MCF 10A (cell line): ENCODE results near the gene LIPH. TPM values are rescaled to one million over a fixed set of nuclear protein-coding genes. Genes with fewer than 3 reads are reported as not detected.

Experiments used
- BruUV-seq: library from RNA; stranded (reverse); fragments of 400-500 nt; replicated peaks from 2 replicates; lab custom pipeline; 2021; lab: Mats Ljungman, UMichigan
- CTCF ChIA-PET: fragments of 300-600 bp; sonication (Branson Sonifier 250); formaldehyde crosslinking; extraction: SDS; loops from one replicate; lab custom pipeline; 2021; ENCODE audit warnings: antibody characterized with exemption, inconsistent platforms; lab: Yijun Ruan, JAX
- POLR2A ChIA-PET: fragments of 300-600, 350-650 bp; sonication (Branson Sonifier 250); formaldehyde crosslinking; extraction: SDS; loops from one replicate; lab custom pipeline; 2020; ENCODE audit warnings: antibody characterized with exemption, inconsistent platforms; lab: Yijun Ruan, JAX
- DNase-seq: peaks from one replicate; pipeline ENCODE4 v3.0.0-alpha.2; 2018; ENCODE audit not compliant: unreplicated experiment
- H3K27ac Mint-ChIP-seq: one replicate; pipeline ENCODE4 v1.8.0; 2022; ENCODE audit warnings: mild to moderate bottlenecking, low read depth, mixed read lengths; ENCODE audit not compliant: unreplicated experiment
- H3K27me3 Mint-ChIP-seq: one replicate; pipeline ENCODE4 v1.8.0; 2022; ENCODE audit warnings: mixed read lengths; ENCODE audit not compliant: insufficient read depth, unreplicated experiment
- H3K36me3 Mint-ChIP-seq: one replicate; pipeline ENCODE4 v1.8.0; 2022; ENCODE audit warnings: mild to moderate bottlenecking, moderate library complexity, mixed read lengths; ENCODE audit not compliant: insufficient read depth, unreplicated experiment
- H3K4me1 Mint-ChIP-seq: one replicate; pipeline ENCODE4 v1.8.0; 2022; ENCODE audit warnings: mixed read lengths; ENCODE audit not compliant: insufficient read depth, unreplicated experiment
- H3K4me3 Mint-ChIP-seq: one replicate; pipeline ENCODE4 v1.8.0; 2022; ENCODE audit warnings: mild to moderate bottlenecking, moderate library complexity, mixed read lengths; ENCODE audit not compliant: unreplicated experiment
- H3K9me3 Mint-ChIP-seq: one replicate; pipeline ENCODE4 v1.8.0; 2022; ENCODE audit warnings: mixed read lengths; ENCODE audit not compliant: unreplicated experiment
- CTCF ChIP-seq: fragments of 200-600 bp; IDR thresholded peaks from one replicate; pipeline ENCODE4 v1.8.0; 2022; ENCODE audit warnings: antibody characterized with exemption, mild to moderate bottlenecking; ENCODE audit not compliant: unreplicated experiment
- intact Hi-C: fragments of 100-400 bp; cut with micrococcal nuclease; formaldehyde crosslinking; loops from 2 replicates; pipeline ENCODE4 v1.14.1; 2022
- total RNA-seq: library from RNA; stranded (reverse); gene quantifications from 2 replicates; pipeline ENCODE4 v1.2.3, GENCODE V29; 2022

LIPH gene
- total RNA-seq, 1 experiment from 2014 or later, result 0.07 TPM

- H3K4me3 Mint-ChIP-seq, result no peak overlapping the region
- H3K27me3 Mint-ChIP-seq, result no peaks in the 10 kb centered on the region
- H3K4me1 Mint-ChIP-seq, result no peaks in the 10 kb centered on the region
- intact Hi-C loops, result no loop called here
- BruUV-seq, result no TSS peak
- no peaks in the 10 kb centered on the region for H3K9me3 Mint-ChIP-seq
- no peak for DNase-seq
- ChIA-PET POLR2A (no interaction called here), CTCF (no interaction called here)
- no peak overlapping the region for H3K27ac Mint-ChIP-seq
- TF ChIP-seq CTCF, result no peak
- H3K36me3 Mint-ChIP-seq, result peaks cover 4% of the 10 kb centered on the region
Observed at GRCh38 chr3:185465471-185465870, 86.9 kb downstream of the LIPH start.

DNA sequence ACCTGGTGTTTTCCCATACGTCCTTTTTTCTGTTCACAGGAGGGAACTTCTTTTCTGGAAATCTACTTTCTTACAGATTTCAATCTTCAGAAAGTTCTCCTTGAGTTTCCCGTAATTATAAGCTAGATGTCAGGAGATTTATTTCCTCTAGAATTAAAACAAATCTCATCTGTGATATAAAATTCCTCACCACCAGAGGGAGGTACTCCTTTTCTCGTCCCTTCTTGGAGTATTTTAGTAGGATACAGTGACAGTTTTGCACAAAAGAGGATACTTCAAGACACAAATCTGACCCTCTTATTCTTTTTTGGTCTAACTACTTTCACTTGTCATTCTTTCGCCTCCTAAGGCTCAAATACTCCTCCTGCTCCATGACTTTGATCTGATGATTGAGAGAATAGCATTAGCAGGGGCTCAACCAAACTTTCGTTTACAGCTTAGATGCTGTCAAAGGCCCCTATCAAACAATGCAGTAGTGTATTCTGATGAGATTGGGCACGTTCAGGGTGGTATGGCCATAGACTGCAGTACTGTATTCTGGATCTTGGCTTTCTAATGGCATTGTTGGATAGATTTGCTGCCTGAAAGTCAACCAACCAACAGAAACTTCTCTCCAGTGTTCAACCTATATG lies 91.6 kb downstream of the LIPH start:
- TF ChIP-seq CTCF, result peak; percentile 46
- intact Hi-C loops, result loop anchor here (1.0 to 5.0 kb wide), 2 partner anchors 98 to 116 kb away; no protein-coding TSS in a partner anchor
- H3K4me3 Mint-ChIP-seq, result no peak overlapping the region
- no TSS peak for BruUV-seq
- DNase-seq, result peak; percentile 54
- ChIA-PET CTCF (interaction anchor here (0.6 to 5.6 kb wide), 25 partner anchors 8 to 751 kb away, joined by 3 to 85 read pairs (median 4); partner anchors contain the start of gene LIPH), POLR2A (interaction anchor here (0.6 to 2.0 kb wide), 5 partner anchors 11 to 260 kb away, joined by 3 to 11 read pairs (median 6); partner anchors contain the start of gene SENP2)
- no peak overlapping the region for H3K27ac Mint-ChIP-seq
- no peaks in the 10 kb centered on the region for H3K27me3 Mint-ChIP-seq
- H3K4me1 Mint-ChIP-seq, result no peaks in the 10 kb centered on the region
- H3K9me3 Mint-ChIP-seq, result no peaks in the 10 kb centered on the region
- H3K36me3 Mint-ChIP-seq, result no peaks in the 10 kb centered on the region

DNA sequence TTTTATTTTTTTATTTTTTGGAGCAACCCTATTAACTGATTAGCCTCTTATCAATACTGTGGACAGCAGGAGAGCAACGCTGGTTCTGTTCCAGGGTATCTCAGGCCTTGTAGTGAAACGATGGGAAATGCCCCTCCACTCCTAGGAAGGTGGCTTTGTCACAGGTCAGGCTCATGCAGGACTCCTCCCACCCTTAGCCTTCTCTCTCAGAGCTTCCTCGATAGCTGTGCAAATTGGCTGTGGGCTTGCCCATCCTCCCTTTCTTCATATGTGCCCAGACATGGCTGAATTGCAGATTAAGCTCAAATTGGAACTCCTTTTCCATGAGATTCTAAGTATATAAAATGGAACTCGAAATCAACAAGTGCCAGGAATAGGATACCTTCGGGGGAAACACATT lies 92.1 kb downstream of the LIPH start:
- H3K36me3 Mint-ChIP-seq, result no peaks in the 10 kb centered on the region
- BruUV-seq, result no TSS peak
- H3K4me1 Mint-ChIP-seq, result no peaks in the 10 kb centered on the region
- ChIA-PET POLR2A (interaction anchor here (0.6 to 2.0 kb wide), 5 partner anchors 11 to 259 kb away, joined by 3 to 11 read pairs (median 6); partner anchors contain the start of gene SENP2), CTCF (interaction anchor here (0.6 to 5.6 kb wide), 21 partner anchors 9 to 750 kb away, joined by 3 to 85 read pairs (median 4); partner anchors contain the start of gene LIPH)
- no peak for DNase-seq
- H3K4me3 Mint-ChIP-seq, result no peak overlapping the region
- no peak overlapping the region for H3K27ac Mint-ChIP-seq
- TF ChIP-seq CTCF, result no peak
- H3K27me3 Mint-ChIP-seq, result no peaks in the 10 kb centered on the region
- H3K9me3 Mint-ChIP-seq, result no peaks in the 10 kb centered on the region
- intact Hi-C loops, result loop anchor here (1.0 to 5.0 kb wide), 2 partner anchors 99 to 117 kb away; no protein-coding TSS in a partner anchor

DNA sequence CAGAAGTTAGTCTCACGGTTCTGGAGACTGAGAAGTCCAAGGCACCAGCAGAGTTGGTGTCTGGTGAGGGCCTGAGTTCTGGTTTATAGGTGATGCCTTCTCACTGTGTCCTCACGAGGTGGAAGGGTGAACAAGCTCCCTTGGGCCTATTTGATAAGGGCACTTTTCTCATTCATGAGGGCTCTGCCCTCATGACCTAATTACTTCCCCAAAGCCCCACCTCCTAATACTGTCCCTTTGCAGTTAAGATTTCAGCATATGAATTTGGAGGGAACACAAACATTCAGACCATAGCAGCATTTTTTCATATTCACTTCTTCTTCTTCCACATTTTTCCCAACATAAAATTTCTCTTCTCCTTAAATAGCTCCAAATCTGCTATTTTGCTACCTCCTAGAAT lies 95.0 kb downstream of the LIPH start:
- Mint-ChIP-seq H3K36me3 (no peaks in the 10 kb centered on the region), H3K4me1 (no peaks in the 10 kb centered on the region), H3K4me3 (no peak overlapping the region), H3K27me3 (no peaks in the 10 kb centered on the region), H3K9me3 (no peaks in the 10 kb centered on the region), H3K27ac (no peak overlapping the region)
- no peak for DNase-seq
- ChIA-PET POLR2A (no interaction called here), CTCF (interaction anchor here (0.6 to 5.6 kb wide), 4 partner anchors 45 to 118 kb away, joined by 3 to 85 read pairs (median 9); no protein-coding TSS in a partner anchor)
- BruUV-seq, result no TSS peak
- no peak for TF ChIP-seq CTCF
- intact Hi-C loops, result no loop called here

Other genes starting within 250 kb of the LIPH start
- 15.8 and 23.7 TPM in 2 replicates for gene MAP3K13, start 189.5 kb downstream of the LIPH start, total RNA-seq
- 15.3 and 20.0 TPM in 2 replicates for gene TMEM41A, start 53.6 kb downstream of the LIPH start, total RNA-seq
- gene SENP2, start 33.7 kb upstream of the LIPH start, total RNA-seq, result 27.0 and 38.5 TPM in 2 replicates